Smooth muscle cell (in vitro differentiated cells): ENCODE measurements around the gene CITED2. TPM values are rescaled to one million over a fixed set of nuclear protein-coding genes. Genes with fewer than 3 reads are reported as not detected.
"Not testable (repeated sequence)": the region's sequence is repeated elsewhere in the genome, so short reads cannot be mapped to it uniquely, and the experiment has no call there.

Source experiments
- DNase-seq: peaks from one replicate; lab custom pipeline; 2025; ENCODE audit not compliant: unreplicated experiment; lab: John Stamatoyannopoulos, UW
- H2AFZ ChIP-seq: fragments of 200-600 bp; sonication (generic); 2 replicates; pipeline ENCODE4 v1.6.0; 2016; ENCODE audit warnings: antibody characterized with exemption, low read depth, mild to moderate bottlenecking
- H3F3A ChIP-seq: fragments of 200-600 bp; sonication (generic); 2 replicates; pipeline ENCODE4 v1.6.0; 2017; ENCODE audit warnings: antibody characterized with exemption, low read depth
- H3K27ac ChIP-seq: fragments of 200-600 bp; sonication (generic); 2 replicates; pipeline ENCODE4 v1.5.1; 2016; ENCODE audit warnings: low read depth, mild to moderate bottlenecking
- H3K27me3 ChIP-seq: fragments of 200-600 bp; sonication (generic); 2 replicates; pipeline ENCODE4 v1.6.1; 2016; ENCODE audit warnings: low read depth, mild to moderate bottlenecking
- H3K36me3 ChIP-seq: fragments of 200-600 bp; sonication (generic); 2 replicates; pipeline ENCODE4 v1.5.1; 2016; ENCODE audit warnings: low read depth
- H3K4me1 ChIP-seq: fragments of 200-600 bp; sonication (generic); 2 replicates; pipeline ENCODE4 v1.5.1; 2016; ENCODE audit warnings: low read depth
- H3K4me2 ChIP-seq: fragments of 200-600 bp; sonication (generic); 2 replicates; pipeline ENCODE4 v1.6.0; 2016; ENCODE audit warnings: mild to moderate bottlenecking
- H3K4me3 ChIP-seq: fragments of 200-600 bp; sonication (generic); 2 replicates; pipeline ENCODE4 v1.5.1; 2016; ENCODE audit warnings: mild to moderate bottlenecking
- H3K79me2 ChIP-seq: fragments of 200-600 bp; sonication (generic); 2 replicates; pipeline ENCODE4 v1.6.0; 2016; ENCODE audit warnings: low read depth, mild to moderate bottlenecking
- H3K9ac ChIP-seq: fragments of 200-600 bp; sonication (generic); 2 replicates; pipeline ENCODE4 v1.6.0; 2016; ENCODE audit warnings: low read depth
- H3K9me3 ChIP-seq: fragments of 200-600 bp; sonication (generic); replicated peaks from 2 replicates; pipeline ENCODE4 v1.5.1; 2016; ENCODE audit warnings: low read depth
- H4K20me1 ChIP-seq: fragments of 200-600 bp; sonication (generic); 2 replicates; pipeline ENCODE4 v1.6.0; 2016; ENCODE audit warnings: low read depth
- WGBS: methylation state at CpG from one replicate; pipeline ENCODE4 v1.1.7; 2016; ENCODE audit warnings: low lambda C conversion rate; 5-methylcytosine and 5-hydroxymethylcytosine counted together
- polyA plus RNA-seq: library from polyadenylated mRNA; unstranded; fragments of >200 nt; fragmentation: Nextera tagmentation; extraction: Ambion mirVana; gene quantifications from 2 replicates; pipeline ENCODE4 v1.2.1, GENCODE V29; 2016
- total RNA-seq: library from RNA; depleted of rRNA; stranded (reverse); fragments of >200 nt; gene quantifications from 2 replicates; pipeline ENCODE4 v1.2.3, GENCODE V29; 2014
- TF ChIP-seq, protein P1 (sequence below): fragments of 200-600 bp; sonication (generic); IDR thresholded peaks from 2 replicates; pipeline ENCODE4 v1.5.1; 2017; ENCODE audit warnings: borderline replicate concordance, mild to moderate bottlenecking, antibody characterized with exemption; ENCODE audit not compliant: insufficient read depth, poor library complexity, severe bottlenecking

The CITED2 gene
- total and polyA plus RNA-seq, 2 experiments from 2014 or later: 67.9 to 209 TPM

DNA sequence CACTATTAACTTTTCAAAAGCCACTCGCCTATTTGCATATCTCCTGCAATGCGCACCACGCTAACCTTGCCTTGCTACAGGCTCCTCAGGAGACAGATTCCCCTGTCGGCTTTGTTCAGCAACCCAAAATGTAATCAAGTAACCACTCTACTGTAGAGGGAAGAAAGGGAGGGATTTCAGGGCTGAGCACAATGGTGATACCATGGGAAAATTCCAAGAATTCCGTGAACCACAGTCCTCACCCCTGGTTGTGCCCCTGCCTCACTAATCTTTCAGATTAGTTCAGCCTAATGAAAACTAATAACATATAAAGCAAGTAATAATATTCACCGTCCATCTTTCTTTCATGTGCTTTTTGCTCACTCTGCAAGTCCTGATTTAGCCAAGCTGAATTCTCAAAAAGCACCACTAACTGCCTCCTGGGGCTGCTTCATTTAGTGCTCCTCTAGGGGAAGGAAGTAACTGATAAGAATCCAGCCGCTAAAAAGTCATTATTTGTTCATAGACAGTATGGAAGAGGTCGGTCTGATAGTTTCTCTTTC, 6.6 kb downstream of the CITED2 start:
- Histone ChIP-seq H3K4me2 (peak overlapping the region; percentile 100), H3F3A (peaks cover 20% of the 10 kb centered on the region), H3K4me3 (peak overlapping the region; percentile 23), H2AFZ (peak overlapping the region; percentile 4), H3K79me2 (peaks cover 15% of the 10 kb centered on the region), H3K36me3 (no peaks in the 10 kb centered on the region), H3K9me3 (no peaks in the 10 kb centered on the region), H4K20me1 (peaks cover 22% of the 10 kb centered on the region), H3K27ac (peak overlapping the region; percentile 46), H3K27me3 (no peaks in the 10 kb centered on the region), H3K4me1 (peaks cover 53% of the 10 kb centered on the region), H3K9ac (no peak overlapping the region)
- DNase-seq: no peak
- TF ChIP-seq, protein P1, sequence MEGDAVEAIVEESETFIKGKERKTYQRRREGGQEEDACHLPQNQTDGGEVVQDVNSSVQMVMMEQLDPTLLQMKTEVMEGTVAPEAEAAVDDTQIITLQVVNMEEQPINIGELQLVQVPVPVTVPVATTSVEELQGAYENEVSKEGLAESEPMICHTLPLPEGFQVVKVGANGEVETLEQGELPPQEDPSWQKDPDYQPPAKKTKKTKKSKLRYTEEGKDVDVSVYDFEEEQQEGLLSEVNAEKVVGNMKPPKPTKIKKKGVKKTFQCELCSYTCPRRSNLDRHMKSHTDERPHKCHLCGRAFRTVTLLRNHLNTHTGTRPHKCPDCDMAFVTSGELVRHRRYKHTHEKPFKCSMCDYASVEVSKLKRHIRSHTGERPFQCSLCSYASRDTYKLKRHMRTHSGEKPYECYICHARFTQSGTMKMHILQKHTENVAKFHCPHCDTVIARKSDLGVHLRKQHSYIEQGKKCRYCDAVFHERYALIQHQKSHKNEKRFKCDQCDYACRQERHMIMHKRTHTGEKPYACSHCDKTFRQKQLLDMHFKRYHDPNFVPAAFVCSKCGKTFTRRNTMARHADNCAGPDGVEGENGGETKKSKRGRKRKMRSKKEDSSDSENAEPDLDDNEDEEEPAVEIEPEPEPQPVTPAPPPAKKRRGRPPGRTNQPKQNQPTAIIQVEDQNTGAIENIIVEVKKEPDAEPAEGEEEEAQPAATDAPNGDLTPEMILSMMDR: no peak
- WGBS: 5% methylated on average over 8 of the region's 8 CpGs

- peaks cover 16% of the 10 kb centered on the region for H3F3A ChIP-seq
- no peak overlapping the region for H3K4me2 ChIP-seq
- peaks cover 34% of the 10 kb centered on the region for H3K4me1 ChIP-seq
- H3K79me2 ChIP-seq: no peaks in the 10 kb centered on the region
- H3K36me3 ChIP-seq: no peaks in the 10 kb centered on the region
- no peak overlapping the region for H2AFZ ChIP-seq
- no peak overlapping the region for H3K9ac ChIP-seq
- no peaks in the 10 kb centered on the region for H3K9me3 ChIP-seq
- no peak overlapping the region for H3K27ac ChIP-seq
- no peak for DNase-seq
- H3K4me3 ChIP-seq: no peak overlapping the region
- WGBS: 81% methylated on average over 3 of the region's 3 CpGs
- no peaks in the 10 kb centered on the region for H4K20me1 ChIP-seq
- no peaks in the 10 kb centered on the region for H3K27me3 ChIP-seq
- TF ChIP-seq, protein P1: no peak
Observed at GRCh38 chr6:139364982-139365379, 9.5 kb downstream of the CITED2 start.

DNA sequence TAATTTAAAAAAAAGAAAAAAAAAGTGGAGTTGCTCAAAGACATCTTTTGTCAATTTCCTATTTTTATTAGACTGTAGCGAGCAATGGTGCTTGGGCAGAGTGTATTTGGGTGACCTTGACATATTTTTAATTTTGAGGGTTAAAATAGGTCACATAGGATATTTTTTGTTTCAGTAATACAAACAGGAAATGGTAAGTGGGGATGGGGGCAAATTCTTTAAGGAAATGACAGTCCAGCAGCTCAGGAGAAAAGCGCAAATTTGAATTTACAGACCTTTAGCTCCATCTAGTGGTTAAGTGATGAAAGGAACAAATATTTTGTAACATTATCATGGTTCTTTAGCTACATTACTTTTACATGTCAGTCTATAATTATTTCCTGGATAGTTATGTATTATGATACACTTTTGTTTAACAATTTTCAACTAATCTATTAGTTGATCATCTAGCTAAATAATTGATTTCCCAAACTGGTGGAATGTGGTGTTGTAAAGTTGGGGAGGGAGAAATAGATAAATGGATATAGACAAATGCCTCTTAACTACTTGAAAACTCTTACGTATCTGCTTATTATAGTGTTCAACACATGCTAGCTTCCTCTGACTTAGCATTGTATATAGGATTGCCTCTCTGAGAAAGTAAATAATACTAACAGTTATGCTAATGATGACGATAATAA, 10.0 kb downstream of the CITED2 start:
- Histone ChIP-seq H4K20me1 (no peaks in the 10 kb centered on the region), H3K27me3 (no peaks in the 10 kb centered on the region), H3K9me3 (no peaks in the 10 kb centered on the region), H3K36me3 (no peaks in the 10 kb centered on the region), H3K4me1 (peaks cover 28% of the 10 kb centered on the region), H3K4me2 (no peak overlapping the region), H3K27ac (no peak overlapping the region), H2AFZ (no peak overlapping the region), H3F3A (peaks cover 16% of the 10 kb centered on the region), H3K4me3 (no peak overlapping the region), H3K9ac (no peak overlapping the region), H3K79me2 (no peaks in the 10 kb centered on the region)
- DNase-seq: no peak
- 64% methylated on average over 4 of the region's 4 CpGs for WGBS
- TF ChIP-seq, protein P1: peak; percentile 75

GRCh38 chr6:139363797-139364196, 10.7 kb downstream of the CITED2 start:
- not testable (repeated sequence) for H3K79me2 ChIP-seq, H3K4me3 ChIP-seq, H3K9me3 ChIP-seq, H4K20me1 ChIP-seq, H3K27me3 ChIP-seq, H3K27ac ChIP-seq, DNase-seq, H2AFZ ChIP-seq, H3K9ac ChIP-seq, H3K4me2 ChIP-seq, H3K36me3 ChIP-seq
- H3K4me1 ChIP-seq: peaks cover 22% of the 10 kb centered on the region
- WGBS: 98% methylated on average over 5 of the region's 5 CpGs
- H3F3A ChIP-seq: peaks cover 11% of the 10 kb centered on the region

- not testable (repeated sequence) for H3K4me3 ChIP-seq, H3K27me3 ChIP-seq, DNase-seq, H4K20me1 ChIP-seq, H3K79me2 ChIP-seq, H3K4me2 ChIP-seq, H2AFZ ChIP-seq, H3F3A ChIP-seq, H3K27ac ChIP-seq, H3K9me3 ChIP-seq, H3K9ac ChIP-seq, H3K36me3 ChIP-seq
- WGBS: 94% methylated on average over 1 of the region's 1 CpG
- peaks cover 15% of the 10 kb centered on the region for H3K4me1 ChIP-seq
Observed at GRCh38 chr6:139363123-139363522, 11.3 kb downstream of the CITED2 start.
